ENCODE data around the gene PCDH9. TPM values are rescaled to one million over a fixed set of nuclear protein-coding genes. Genes with fewer than 3 reads are reported as not detected.
"Not testable (repeated sequence)": the region's sequence is repeated elsewhere in the genome, so short reads cannot be mapped to it uniquely, and the experiment has no call there.

Gene PCDH9
- polyA plus RNA-seq, 1 experiment = 3.3 TPM

DNA sequence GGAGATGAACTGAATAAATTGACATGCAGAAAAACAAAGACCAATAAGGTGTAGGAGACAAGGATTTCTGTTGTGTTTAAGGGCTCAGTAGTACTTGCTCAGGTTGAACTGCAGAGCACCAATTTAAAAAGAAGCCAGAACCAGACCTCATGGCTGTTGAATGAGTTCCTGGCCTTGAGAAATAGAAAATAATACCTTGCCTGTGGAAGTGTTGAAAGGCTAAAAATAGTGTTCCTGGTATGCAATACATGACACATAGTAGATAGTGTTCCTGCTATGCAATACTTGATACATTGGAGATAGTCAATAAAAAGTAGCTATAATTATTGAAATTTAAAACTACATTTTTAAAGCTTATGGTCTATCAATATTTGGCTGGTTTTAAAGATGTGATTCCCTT is 595.8 kb downstream of the PCDH9 start:
- no peaks in the 10 kb centered on the region for H3K9me3 ChIP-seq (ENCODE audit: control insufficient read depth, insufficient read depth, low read length)
- H3K27me3 ChIP-seq (ENCODE audit: control insufficient read depth, insufficient read depth, low read length) = no peaks in the 10 kb centered on the region
- CTCF ChIA-PET = interaction anchor here (1.1 to 3.0 kb wide), 2 partner anchors 15 to 604 kb away, joined by 3 to 28 read pairs; no protein-coding TSS in a partner anchor
- no peak overlapping the region for H3K27ac ChIP-seq (ENCODE audit: low read depth, low read length)
- DNase-seq (ENCODE audit: low read depth, low spot score) = no peak
- no peak overlapping the region for H3K4me3 ChIP-seq (ENCODE audit: low read depth, low read length)
- POLR2A ChIA-PET = no interaction called here
- TF ChIP-seq, protein P1, sequence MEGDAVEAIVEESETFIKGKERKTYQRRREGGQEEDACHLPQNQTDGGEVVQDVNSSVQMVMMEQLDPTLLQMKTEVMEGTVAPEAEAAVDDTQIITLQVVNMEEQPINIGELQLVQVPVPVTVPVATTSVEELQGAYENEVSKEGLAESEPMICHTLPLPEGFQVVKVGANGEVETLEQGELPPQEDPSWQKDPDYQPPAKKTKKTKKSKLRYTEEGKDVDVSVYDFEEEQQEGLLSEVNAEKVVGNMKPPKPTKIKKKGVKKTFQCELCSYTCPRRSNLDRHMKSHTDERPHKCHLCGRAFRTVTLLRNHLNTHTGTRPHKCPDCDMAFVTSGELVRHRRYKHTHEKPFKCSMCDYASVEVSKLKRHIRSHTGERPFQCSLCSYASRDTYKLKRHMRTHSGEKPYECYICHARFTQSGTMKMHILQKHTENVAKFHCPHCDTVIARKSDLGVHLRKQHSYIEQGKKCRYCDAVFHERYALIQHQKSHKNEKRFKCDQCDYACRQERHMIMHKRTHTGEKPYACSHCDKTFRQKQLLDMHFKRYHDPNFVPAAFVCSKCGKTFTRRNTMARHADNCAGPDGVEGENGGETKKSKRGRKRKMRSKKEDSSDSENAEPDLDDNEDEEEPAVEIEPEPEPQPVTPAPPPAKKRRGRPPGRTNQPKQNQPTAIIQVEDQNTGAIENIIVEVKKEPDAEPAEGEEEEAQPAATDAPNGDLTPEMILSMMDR (IDR thresholded peaks at IDR 0.05; ENCODE audit: low read depth, low read length) = no peak

GRCh38 chr13:66627512-66627911 is 602.6 kb downstream of the PCDH9 start:
- TF ChIP-seq, protein P1 (IDR thresholded peaks at IDR 0.05; ENCODE audit: low read depth, low read length) = no peak
- no peak for DNase-seq (ENCODE audit: low read depth, low spot score)
- H3K27ac ChIP-seq (ENCODE audit: low read depth, low read length) = no peak overlapping the region
- no peaks in the 10 kb centered on the region for H3K27me3 ChIP-seq (ENCODE audit: control insufficient read depth, insufficient read depth, low read length)
- ChIA-PET CTCF (interaction anchor here (2.7 kb wide), 1 partner anchor 8 kb away, joined by 34 read pairs; no protein-coding TSS in a partner anchor), POLR2A (no interaction called here)
- H3K4me3 ChIP-seq (ENCODE audit: low read depth, low read length) = no peak overlapping the region
- H3K9me3 ChIP-seq (ENCODE audit: control insufficient read depth, insufficient read depth, low read length) = no peaks in the 10 kb centered on the region

- POLR2A ChIA-PET = no interaction called here
- Histone ChIP-seq H3K9me3 (ENCODE audit: control insufficient read depth, insufficient read depth, low read length) (peaks cover 8% of the 10 kb centered on the region; the same call in 1 of the 2 replicates), H3K27me3 (ENCODE audit: control insufficient read depth, insufficient read depth, low read length) (no peaks in the 10 kb centered on the region), H3K4me3 (ENCODE audit: low read depth, low read length) (no peak overlapping the region), H3K27ac (ENCODE audit: low read depth, low read length) (no peak overlapping the region)
- TF ChIP-seq, protein P1 (IDR thresholded peaks at IDR 0.05; ENCODE audit: low read depth, low read length) = no peak
- no peak for DNase-seq (ENCODE audit: low read depth, low spot score)
- CTCF ChIA-PET = no interaction called here
Measured at GRCh38 chr13:66624302-66624701, 605.8 kb downstream of the PCDH9 start.

DNA sequence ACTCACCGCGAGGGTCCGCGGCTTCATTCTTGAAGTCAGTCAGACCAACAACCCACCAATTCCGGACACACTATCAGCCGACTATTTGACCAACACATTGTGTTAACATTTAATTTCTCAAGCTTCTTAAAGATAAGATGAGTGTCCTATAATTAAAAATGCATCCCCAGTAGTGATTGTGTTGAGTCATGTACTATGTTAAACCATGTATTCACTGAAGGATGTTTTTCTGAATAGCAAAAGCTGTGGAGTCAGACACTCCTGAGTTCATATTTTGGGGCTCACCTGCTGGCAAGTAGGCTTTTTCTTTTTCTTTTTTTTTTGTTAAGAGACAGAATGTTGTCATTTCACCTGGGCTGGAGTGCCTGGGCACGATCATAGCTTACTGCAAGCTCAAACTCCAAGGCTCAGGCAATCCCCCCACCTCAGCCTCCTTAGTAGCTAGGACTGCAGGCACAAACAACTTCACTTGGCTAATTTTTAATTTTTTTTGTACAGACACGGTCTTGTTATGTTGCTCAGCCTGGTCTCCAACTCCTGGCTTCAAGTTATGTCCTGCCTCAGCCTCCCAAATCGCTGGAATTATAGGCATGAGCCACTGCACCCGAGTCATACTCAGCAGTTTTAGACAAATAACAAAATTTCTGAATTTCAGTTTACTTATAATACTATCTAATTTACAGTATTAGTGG is 606.9 kb downstream of the PCDH9 start:
- POLR2A ChIA-PET = no interaction called here
- Histone ChIP-seq H3K27me3 (ENCODE audit: control insufficient read depth, insufficient read depth, low read length) (no peaks in the 10 kb centered on the region), H3K27ac (ENCODE audit: low read depth, low read length) (no peak overlapping the region), H3K4me3 (ENCODE audit: low read depth, low read length) (no peak overlapping the region), H3K9me3 (ENCODE audit: control insufficient read depth, insufficient read depth, low read length) (peaks cover 8% of the 10 kb centered on the region; the same call in 1 of the 2 replicates)
- CTCF ChIA-PET = no interaction called here
- TF ChIP-seq, protein P1 (IDR thresholded peaks at IDR 0.05; ENCODE audit: low read depth, low read length) = no peak
- DNase-seq (ENCODE audit: low read depth, low spot score) = no peak

DNA sequence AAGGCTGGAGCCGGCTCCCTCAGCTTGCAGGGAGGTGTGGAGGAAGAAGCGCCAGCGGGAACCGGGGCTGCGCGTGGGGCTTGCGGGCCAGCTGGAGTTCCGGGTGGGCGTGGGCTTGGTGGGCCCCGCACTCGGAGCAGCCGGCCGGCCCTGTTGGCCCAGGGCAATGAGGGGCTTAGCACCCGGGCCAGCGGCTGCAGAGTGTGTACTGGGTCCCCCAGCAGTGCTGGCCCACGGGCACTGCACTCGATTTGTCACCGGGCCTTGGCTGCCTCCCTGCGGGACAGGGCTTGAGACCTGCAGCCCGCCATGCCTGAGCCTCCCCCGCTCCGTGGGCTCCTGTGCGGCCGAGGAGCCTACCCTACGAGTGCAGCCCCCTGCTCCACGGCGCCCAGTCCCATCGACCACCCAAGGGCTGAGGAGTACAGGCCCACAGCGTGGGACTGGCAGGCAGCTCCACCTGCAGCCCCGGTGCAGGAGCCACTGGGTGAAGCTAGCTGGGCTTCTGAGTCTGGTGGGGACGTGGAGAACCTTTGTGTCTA is 608.2 kb downstream of the PCDH9 start:
- POLR2A ChIA-PET; DNase-seq (ENCODE audit: low read depth, low spot score); H3K27ac ChIP-seq (ENCODE audit: low read depth, low read length); H3K4me3 ChIP-seq (ENCODE audit: low read depth, low read length); H3K9me3 ChIP-seq (ENCODE audit: control insufficient read depth, insufficient read depth, low read length); H3K27me3 ChIP-seq (ENCODE audit: control insufficient read depth, insufficient read depth, low read length); CTCF ChIA-PET: not testable (repeated sequence)

Data from AG04450 (cell line).